GM15510 (cell line): ENCODE results near the gene NFIX.

Experiments
- POLR2A ChIP-seq: IDR thresholded peaks from 3 replicates; pipeline ENCODE4 v1.6.1; 2011; ENCODE audit warnings: borderline replicate concordance; ENCODE audit not compliant: insufficient read length; ENCODE audit errors: extremely low read depth

The NFIX gene

DNA sequence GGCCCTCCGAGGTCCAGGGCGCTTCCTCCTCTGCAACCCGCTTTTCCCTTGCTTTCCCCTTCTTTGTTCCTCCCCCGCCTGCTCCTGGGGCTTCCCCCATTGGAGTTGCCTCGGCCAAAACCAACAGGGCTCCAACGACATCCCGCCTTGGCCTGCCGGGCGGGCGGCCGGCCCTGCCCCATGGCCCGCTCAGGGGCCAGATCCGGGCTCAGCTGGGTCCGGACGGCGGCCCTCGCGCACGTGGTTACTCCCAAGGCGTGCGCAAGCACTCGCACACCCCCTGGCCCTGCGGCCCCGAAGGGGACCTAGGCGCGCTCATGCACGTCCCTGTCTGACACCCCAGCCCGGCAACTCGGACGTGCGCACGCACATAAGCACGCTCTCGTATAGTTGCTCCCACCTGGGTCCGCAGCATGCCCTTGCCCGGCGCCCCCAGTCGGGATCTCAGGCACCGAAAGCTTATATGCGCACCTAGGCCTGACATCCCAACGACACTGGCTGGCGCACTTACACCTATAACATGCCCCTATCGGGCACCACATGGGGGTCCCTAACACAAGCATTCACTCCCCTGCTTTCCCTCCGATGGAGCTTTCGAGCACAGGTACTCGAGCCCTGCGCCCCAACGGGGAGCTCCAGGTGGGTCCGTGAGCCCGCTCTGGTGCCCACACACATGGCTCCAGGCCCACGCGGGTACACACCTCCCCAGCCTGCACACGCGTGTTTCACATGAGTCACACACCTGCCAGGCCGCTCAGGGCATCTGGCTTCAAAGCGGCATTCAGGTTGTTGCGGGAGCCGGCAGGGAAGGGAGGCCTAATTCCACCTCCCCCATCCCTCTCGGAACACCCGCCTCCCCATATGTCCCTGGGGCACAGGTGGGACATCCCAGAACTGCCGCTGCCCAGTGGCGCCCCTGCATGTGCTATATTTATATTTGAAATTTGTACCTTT is 15.0 kb downstream of the NFIX start:
- TF ChIP-seq POLR2A = no peak

DNA sequence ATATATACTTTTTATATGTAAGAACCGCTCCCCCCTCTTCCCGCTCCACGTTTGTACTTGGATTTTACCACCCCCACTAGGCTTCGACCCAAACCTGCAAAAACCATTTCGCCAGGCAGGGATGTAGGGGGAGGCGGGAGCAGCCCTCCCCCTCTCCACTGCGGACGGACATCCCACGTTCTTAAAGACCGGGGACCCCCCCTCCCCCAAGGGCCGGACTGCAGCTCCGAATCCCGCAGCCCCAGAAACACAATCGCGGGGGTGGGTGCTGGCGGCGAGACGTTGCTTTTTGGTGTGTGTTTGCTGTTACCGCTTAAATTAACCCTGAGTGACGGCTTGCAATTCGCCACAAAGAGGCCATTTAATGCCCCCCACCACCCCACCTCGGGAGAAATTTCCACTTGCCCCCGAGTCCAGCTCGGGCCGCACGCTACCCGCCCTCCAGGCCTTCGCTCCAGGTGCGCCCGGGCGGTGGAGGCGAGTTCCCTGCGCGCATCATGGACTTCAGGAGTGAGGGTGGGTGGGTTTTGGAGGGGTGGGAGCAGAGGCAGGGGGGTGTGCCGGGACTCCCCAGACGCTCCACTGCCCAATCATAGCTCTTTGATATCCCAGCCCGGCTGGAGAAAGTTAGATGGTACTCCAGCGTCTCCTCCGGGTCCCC is 15.8 kb downstream of the NFIX start:
- TF ChIP-seq POLR2A = no peak

DNA sequence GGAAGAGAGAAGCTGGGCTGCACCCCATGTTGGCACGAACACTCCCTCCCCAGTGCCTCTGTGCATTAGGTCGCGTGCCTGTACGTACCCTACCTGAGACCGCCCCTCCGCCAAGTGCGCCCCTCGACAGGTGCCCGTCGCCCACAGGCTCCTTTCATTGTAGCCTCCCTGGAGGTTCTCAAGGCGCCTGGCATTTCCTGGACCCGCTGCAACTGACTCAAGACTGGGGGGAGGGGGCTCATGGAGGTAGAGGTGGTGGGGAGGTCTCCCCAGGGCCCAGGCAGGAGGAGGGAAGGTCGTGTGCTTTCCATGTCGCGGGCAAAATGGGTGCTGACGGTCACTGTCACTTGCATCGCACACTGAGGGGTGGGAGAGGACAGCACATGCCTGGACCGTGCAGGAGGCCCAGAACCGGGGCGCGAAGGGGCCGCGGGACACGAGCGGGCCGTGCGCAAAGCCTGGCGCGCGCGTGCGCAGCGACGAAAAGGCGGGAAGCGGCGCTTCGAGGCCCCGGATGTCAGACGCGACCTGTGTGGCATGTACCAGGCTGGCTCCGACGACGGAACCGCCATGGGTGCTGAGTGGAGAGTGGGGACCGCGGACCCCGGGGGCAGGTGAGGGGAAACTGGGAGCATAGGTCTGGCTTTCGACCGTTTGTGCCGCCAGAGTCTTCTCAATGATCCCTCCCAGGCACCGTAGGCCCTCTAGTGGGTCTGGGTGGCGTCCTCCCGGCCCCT is 16.5 kb downstream of the NFIX start:
- no peak for TF ChIP-seq POLR2A

DNA sequence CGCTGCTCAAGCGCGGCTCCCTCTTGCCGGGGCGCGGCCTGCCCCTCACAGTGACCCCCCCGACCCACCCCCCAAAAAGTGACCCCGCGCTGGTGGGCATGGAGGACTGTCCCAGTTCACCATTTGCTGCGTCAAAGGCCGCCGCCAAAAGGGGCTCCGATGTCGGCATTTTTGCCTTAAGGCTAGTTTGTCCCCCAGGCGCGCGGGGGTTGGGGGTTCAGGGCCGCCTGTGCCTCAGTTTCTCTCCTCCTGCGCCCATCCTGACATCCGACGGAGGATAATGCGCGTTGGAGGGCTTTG is 17.1 kb downstream of the NFIX start:
- TF ChIP-seq POLR2A = no peak

DNA sequence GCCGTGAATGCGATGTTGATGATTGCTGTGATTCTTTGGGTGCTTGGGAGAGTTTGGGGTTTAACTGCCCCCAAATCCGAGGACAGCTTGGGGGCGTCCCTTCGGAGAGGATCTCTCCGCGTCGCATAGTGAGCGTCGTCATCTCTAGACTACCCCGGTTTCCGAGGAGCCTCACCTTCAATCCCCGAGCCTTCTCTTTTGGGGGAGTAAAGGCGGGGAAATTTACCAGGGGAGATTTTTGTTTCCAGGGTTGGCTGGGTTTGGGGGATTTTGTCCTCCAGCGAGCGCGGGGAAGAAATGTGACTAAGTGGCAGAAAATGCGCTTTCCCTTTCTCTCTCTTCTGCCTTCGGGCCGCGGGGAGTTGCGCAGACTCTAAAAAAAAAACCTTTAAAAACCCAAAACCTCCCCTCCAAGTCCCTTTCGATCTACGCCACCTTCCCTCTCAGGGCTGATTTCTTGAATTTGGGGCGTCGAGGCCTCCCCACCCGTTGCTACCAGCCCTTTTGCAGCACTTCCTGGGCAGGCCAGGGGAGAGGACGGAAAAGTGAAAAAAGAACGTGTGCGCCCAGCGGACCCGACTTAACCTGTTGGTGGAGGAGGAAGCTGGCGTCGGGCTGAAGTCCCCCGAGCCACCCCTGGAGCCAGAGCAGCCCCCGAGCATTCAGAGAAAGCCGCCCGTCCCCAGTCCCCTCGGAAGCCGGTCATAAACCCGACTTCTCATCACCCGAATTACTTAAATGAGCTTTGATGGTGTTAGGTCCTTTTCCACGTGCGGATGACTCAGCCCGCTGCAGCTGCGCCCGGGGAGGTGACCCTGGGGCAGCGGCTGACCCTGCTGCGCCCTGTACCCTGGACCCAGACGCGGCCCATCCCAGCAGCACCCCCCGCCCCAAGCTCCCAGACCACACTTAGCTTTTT is 17.7 kb downstream of the NFIX start:
- TF ChIP-seq POLR2A = no peak

DNA sequence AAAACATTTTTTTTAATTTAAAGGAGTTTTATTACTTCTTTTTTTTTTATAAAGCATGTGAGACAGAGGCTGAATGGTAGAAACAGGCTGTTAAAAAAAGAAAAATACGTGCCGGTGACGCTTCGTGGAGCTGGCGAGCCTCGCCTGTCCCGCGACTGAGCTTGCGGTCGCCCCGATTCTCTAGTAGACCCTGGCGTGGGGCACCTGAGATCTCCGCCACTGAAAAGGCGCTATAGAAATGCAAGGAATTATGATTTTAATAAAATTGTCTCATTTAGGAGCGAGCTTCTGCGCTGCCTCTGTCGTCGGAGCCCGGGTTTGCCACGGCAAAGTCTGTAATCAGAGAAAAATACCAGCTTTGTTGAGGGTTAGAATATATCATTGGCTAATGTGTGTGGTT is 18.4 kb downstream of the NFIX start:
- TF ChIP-seq POLR2A = no peak

DNA sequence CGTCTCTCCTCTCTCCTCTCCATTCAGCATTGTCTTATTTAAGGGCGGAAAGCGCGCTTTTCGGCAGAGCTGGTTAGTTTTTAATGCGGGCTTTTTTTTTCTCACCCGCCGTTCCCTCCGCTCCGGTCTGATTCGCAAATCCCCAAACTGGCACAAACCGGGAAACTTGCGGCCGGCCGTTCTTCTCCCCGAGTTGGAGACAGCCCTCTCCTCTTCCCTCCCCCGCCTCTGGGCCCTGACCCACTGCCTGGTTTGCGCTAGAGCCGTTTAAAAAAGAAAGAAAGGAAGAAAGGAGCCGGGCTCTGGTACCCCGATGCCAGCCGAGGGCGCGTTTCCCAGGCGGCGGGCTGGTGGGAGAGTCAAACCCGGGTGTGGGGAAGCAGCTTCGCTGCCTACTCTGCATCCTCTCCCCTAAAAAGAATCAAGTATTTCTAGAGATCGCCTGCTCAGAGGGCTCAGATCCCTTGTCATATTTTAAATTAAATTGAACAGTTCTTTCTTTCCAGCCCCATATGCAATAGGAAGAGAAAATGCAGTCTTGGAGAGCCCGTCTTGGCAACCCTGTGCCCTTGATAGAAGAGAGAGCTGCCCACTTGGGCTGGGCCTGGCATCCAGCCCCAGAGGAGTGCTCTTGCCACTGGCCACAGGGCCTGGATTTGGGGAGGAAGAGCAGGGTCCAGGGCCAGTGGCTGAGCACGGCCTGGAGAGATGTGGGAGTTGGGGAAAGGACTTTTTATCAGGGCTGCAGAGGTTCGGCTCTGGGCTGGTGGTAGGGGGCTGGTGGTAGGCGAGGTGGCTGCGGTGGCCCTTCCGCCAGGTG is 19.0 kb downstream of the NFIX start:
- no peak for TF ChIP-seq POLR2A

DNA sequence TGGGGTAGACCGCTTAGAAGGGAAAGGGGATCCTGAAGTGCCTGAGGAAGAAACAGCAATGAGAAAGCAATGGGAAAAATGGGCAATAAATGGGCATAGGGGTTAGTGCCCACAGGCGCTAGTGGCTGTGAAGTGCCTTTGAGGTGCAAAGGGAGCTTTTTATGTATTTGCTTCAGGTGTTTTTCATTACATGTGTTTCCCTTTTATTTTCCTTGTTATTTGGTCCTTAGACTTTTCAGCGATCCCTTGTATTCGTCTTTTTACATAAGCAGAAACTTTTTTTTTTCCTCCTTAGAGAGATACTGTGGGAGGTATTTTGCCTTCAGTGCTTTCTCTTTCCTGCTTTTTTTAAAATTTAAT is 19.6 kb downstream of the NFIX start:
- no peak for TF ChIP-seq POLR2A

DNA sequence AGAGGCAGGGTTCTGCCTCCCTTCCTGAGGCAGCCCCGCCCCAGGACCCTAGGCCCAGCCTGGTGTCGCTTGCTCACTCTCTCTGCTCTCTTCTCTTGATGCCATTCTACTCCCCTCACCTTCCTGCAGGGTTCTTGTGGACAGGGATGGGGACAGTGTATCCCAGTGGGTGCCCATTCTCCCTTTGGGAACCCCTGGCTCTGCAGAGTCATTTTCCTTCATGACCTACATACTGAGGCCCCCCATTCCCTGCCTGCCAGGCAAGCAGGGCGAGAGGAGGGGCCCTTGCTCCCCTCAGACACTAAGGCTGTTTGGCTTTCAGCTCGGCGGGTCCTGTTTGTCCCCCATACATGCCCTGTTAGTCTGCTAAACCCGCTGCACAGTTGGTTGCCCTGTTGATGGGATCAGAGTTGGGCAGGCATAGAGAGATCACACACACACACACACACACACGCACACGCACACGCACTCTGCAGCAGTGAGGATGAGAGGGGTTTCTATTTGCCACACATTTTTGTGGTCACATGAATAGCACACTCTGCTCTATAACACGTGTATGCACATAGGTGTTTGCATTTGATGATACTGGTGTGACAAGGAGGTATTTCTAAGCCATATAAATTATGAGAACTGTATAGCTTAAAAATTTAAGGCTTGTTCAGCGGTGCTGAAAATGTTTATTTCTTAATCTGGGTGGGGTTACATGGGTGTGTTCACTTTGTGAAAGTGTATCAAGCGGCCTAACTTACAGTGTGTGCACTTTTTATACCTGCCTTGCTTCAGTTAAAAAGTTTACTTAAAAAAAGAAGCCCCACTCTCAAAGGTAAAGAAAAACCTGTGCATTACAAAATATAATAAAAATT is 20.3 kb downstream of the NFIX start:
- TF ChIP-seq POLR2A = no peak

DNA sequence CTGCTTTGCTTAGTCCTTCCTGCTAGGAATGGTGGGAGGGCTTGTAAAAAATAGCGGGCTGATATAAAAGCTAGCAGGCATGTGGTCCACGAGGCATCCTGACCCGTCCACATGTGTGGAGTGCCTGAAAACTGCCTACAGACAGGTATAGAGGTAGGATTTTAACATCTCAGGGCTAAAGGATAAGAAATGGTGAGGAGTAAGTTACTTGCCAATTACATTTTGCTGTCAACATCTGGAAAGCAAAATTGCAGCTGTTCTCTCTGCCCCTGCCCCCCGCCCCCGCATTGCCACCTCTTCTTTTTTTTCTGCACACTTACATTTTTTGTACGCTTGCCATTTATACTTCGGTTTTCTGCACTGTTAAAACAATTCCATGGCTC is 21.0 kb downstream of the NFIX start:
- TF ChIP-seq POLR2A = no peak

DNA sequence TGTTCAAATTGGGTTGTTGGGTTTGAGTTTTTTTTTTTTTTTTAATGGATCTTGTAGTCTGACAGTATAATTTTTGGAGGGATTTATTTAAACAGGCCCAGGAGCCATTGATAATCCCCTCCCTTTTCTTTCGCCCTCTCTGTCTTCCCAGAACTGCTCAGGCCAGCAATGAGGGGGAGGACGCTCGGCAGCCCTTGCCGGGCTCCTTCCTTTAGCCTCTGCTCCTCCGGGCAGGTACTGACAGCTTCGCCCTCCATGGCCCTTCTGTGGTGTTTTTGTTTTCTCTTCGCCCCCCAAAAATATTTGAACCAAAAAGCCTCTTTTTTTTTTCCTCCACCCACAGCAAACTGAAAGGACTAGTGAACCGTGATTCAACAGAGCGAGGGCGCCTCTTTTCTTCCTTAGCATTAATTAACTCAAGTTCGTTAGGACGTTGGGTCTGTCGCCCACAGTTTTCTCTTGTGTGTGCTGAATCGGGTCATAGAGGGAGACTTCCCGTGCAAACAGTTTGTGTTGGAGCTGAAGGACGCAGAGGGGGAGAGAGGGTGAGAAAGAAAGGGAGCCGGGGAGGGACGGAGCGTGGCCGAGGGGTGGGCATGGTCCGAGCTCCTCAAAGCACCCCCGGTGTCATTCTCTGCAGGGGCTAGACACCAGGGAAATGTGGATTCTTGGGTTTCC is 21.5 kb downstream of the NFIX start:
- TF ChIP-seq POLR2A = no peak

DNA sequence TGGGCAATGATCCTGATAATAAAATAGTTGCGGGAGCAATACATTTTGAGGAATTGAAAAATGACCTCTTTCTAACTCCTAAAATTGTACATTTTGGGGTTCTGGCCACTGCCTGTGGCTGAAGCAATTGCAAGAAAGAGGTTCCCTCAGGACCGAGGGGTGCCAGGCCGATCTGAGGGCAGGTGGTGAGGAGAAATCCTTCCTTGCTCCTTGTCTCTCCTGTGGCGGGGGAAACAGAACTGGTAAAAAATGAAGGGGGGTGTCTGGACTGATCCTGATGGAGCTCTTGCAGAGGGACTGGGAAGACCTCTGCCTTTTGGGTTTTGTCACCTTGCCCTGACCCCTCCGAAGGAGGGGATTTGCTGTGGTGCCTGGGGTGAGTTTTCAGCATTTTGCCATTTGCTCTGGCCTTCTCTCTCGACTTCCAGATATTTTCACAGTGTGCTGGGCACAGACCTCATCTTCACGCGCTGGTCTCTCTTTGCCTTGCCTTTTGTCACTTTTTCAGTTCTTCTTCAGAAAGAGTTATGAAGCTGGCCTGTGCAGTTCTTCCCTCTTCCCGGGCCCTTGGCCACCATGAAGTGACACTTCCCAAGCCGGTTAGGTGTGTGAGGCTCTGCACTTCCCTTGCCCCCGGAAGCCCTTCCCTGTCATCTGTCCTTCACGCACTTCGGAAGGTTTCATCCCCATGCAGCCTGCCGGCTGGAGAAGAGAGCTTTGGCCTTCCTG is 22.2 kb downstream of the NFIX start:
- TF ChIP-seq POLR2A = no peak
